ENCODE data around the gene TP53TG3E.
"Not testable (repeated sequence)": the region's sequence is repeated elsewhere in the genome, so short reads cannot be mapped to it uniquely, and the experiment has no call there.

Gene TP53TG3E, protein sequence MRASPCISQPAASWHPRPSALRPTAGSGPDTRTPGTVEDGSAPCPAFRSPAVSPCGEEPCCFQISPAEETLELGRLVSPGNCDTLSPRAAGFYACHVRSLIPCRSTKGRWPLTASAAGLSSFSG

DNA sequence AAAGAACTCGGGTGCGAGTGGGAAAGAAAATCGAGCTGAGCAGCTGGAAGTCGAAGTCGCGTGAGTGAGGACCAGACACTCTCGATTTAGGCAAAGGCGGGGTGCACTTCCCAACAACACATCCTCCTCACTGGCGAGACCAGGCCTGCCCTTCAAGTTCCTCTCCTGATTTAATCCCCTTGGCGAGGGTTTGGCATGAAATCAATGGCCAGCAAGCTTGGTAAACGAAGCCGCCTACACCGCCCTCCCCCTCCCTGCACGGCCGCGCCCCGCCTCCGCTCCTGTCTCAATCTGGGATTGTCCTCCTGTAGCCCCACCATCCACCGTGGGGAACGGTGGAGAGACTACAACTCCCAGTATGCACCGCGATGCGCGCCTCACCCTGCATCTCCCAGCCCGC is at the start of gene TP53TG3E:
TSS of gene TP53TG3E (plus strand) at position 301 of the 400 bp plus-strand sequence. CDS start at position 369, 68 bp downstream.
- DNase-seq (ENCODE audit: low read depth in 2 of 2), result not testable (repeated sequence)

DNA sequence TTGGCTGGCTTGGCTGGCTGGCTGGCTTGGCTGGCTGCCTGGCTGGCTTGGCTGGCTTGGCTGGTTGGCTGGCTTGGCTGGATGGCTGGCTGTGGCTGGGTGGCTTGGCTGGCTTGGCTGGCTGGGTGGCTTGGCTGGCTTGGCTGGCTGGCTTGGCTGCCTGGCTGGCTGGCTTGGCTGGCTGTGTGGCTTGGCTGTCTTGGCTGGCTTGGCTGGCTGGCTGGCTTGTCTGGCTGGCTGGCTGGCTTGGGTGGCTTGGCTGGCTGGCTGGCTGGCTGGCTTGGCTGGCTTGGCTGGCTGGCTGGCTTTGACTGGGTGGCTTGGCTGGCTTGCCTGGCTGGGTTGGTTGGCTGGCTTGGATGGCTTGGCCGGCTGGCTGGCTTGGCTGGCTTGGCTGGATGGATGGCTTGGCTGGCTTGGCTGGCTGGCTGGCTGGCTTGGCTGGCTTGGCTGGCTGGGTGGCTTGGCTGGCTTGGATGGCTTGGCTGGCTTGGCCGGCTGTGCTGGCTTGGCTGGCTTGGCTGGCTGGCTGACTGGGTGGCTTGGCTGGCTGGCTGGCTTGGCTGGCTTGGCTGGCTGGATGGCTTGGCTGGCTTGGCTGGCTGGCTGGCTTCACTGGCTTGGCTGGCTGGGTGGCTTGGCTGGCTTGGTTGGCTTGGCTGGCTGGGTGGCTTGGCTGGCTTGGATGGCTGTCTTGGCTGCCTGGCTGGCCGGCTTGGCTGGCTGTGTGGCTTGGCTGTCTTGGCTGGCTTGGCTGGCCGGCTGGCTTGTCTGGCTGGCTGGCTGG is 32.3 kb downstream of the TP53TG3E start:
- peak in 1 of 2 donors; percentile 14 for DNase-seq (ENCODE audit: low read depth in 2 of 2)

DNA sequence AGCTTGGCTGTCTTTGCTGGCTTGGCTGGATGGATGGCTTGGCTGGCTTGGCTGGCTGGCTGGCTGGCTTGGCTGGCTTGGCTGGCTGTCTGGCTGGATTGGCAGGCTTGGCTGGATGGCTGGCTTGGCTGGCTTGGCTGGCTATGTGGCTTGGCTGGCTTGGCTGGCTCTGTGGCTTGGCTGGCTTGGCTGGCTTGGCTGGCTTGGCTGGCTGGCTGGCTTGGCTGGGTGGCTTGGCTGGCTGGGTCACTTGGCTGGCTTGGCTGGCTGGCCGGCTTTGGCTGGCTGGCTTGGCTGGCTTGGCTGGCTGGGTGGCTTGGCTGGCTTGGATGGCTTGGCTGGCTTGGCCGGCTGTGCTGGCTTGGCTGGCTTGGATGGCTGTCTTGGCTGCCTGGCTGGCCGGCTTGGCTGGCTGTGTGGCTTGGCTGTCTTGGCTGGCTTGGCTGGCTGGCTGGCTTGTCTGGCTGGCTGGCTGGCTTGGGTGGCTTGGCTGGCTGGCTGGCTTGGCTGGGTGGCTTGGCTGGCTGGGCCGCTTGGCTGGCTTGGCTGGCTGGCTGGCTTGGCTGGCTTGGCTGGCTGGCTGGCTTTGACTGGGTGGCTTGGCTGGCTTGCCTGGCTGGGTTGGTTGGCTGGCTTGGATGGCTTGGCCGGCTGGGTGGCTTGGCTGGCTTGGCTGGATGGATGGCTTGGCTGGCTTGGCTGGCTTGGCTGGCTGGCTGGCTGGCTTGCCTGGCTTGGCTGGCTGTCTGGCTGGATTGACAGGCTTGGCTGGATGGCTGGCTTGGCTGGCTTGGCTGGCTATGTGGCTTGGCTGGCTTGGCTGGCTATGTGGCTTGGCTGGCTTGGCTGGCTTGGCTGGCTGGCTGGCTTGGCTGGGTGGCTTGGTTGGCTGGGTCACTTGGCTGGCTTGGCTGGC is 33.8 kb downstream of the TP53TG3E start:
- DNase-seq (ENCODE audit: low read depth in 2 of 2), result peak in 1 of 2 donors; percentile 9

DNA sequence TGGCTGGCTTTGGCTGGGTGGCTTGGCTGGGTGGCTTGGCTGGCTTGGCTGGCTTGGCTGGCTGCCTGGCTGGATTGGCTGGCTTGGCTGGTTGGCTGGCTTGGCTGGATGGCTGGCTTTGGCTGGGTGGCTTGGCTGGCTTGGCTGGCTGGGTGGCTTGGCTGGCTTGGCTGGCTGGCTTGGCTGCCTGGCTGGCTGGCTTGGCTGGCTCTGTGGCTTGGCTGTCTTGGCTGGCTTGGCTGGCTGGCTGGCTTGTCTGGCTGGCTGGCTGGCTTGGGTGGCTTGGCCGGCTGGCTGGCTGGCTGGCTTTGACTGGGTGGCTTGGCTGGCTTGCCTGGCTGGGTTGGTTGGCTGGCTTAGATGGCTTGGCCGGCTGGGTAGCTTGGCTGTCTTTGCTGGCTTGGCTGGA is 34.4 kb downstream of the TP53TG3E start:
- not testable (repeated sequence) for DNase-seq (ENCODE audit: low read depth in 2 of 2)

DNA sequence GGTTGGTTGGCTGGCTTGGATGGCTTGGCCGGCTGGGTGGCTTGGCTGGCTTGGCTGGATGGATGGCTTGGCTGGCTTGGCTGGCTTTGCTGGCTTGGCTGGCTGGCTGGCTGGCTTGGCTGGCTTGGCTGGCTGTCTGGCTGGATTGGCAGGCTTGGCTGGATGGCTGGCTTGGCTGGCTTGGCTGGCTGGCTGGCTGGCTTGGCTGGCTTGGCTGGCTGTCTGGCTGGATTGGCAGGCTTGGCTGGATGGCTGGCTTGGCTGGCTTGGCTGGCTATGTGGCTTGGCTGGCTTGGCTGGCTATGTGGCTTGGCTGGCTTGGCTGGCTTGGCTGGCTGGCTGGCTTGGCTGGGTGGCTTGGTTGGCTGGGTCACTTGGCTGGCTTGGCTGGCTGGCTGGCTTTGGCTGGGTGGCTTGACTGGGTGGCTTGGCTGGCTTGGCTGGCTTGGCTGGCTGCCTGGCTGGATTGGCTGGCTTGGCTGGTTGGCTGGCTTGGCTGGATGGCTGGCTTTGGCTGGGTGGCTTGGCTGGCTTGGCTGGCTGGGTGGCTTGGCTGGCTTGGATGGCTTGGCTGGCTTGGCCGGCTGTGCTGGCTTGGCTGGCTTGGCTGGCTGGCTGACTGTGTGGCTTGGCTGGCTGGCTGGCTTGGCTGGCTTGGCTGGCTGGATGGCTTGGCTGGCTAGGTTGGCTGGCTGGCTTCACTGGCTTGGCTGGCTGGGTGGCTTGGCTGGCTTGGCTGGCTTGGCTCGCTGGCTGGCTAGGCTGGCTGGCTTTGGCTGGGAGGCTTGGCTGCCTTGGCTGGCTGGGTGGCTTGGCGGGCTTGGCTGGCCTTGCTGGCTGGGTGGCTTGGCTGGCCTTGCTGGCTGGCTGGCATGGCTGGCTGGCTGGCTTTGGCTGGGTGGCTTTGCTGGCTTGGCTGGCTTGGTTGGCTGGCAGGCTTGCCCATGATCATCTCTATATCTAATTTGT is 35.3 kb downstream of the TP53TG3E start:
- DNase-seq (ENCODE audit: low read depth in 2 of 2), result not testable (repeated sequence)
